C4-2B (cell line): ENCODE data around the gene NEK3.

Experiments
- ZFX ChIP-seq: fragments of 450-650 bp; IDR thresholded peaks from 2 replicates; pipeline ENCODE4 v1.6.1; 2017
- TF ChIP-seq, protein P1 (sequence below): fragments of 450-650 bp; conservative IDR thresholded peaks from 2 replicates; pipeline ENCODE4 v1.5.1; 2017; ENCODE audit warnings: mild to moderate bottlenecking

- TF ChIP-seq, protein P1, sequence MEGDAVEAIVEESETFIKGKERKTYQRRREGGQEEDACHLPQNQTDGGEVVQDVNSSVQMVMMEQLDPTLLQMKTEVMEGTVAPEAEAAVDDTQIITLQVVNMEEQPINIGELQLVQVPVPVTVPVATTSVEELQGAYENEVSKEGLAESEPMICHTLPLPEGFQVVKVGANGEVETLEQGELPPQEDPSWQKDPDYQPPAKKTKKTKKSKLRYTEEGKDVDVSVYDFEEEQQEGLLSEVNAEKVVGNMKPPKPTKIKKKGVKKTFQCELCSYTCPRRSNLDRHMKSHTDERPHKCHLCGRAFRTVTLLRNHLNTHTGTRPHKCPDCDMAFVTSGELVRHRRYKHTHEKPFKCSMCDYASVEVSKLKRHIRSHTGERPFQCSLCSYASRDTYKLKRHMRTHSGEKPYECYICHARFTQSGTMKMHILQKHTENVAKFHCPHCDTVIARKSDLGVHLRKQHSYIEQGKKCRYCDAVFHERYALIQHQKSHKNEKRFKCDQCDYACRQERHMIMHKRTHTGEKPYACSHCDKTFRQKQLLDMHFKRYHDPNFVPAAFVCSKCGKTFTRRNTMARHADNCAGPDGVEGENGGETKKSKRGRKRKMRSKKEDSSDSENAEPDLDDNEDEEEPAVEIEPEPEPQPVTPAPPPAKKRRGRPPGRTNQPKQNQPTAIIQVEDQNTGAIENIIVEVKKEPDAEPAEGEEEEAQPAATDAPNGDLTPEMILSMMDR, result no peak
- no peak for TF ChIP-seq ZFX
Observed at GRCh38 chr13:52162279-52163101, 3.1 kb upstream of the NEK3 start.
